Mesenchymal stem cell (in vitro differentiated cells and primary cell): ENCODE results near the gene ADGRG7.
A peak's percentile ranks its signal among the peaks of the same experiment; 100 is the strongest.

ENCODE experiments used
- DNase-seq: peaks from one replicate; pipeline ENCODE4 v3.0.0-alpha.2; 2013
- H2AFZ ChIP-seq: one replicate; pipeline ENCODE4 v1.6.1; 2013; ENCODE audit warnings: low read depth, mild to moderate bottlenecking, control low read depth, inconsistent platforms, low read length, moderate library complexity
- H2AK5ac ChIP-seq: 2 replicates; pipeline ENCODE4 v1.6.1; 2013; ENCODE audit warnings: low read length, moderate library complexity, mild to moderate bottlenecking, inconsistent platforms; ENCODE audit not compliant: severe bottlenecking
- H2BK120ac ChIP-seq: one replicate; pipeline ENCODE4 v1.6.1; 2013; ENCODE audit warnings: low read depth, mild to moderate bottlenecking, inconsistent platforms, low read length, moderate library complexity
- H2BK12ac ChIP-seq, 2 experiments: one replicate each; pipeline ENCODE4 v1.6.1; 2013; ENCODE audit warnings: inconsistent platforms in 2 of 2, low read length in 2 of 2, mild to moderate bottlenecking in 2 of 2, moderate library complexity in 2 of 2, control low read depth in 1 of 2
- H2BK15ac ChIP-seq: one replicate; pipeline ENCODE4 v1.6.1; 2013; ENCODE audit warnings: mild to moderate bottlenecking, low read depth, inconsistent platforms; ENCODE audit not compliant: poor library complexity, severe bottlenecking
- H2BK5ac ChIP-seq: 2 replicates; pipeline ENCODE4 v1.6.1; 2013; ENCODE audit warnings: low read depth, mild to moderate bottlenecking, low read length, control low read depth, inconsistent platforms; ENCODE audit not compliant: poor library complexity, severe bottlenecking
- H3K14ac ChIP-seq, 2 experiments: one replicate each; pipeline ENCODE4 v1.6.1; 2013; ENCODE audit warnings: inconsistent platforms in 2 of 2, low read length in 2 of 2, control low read depth in 1 of 2, mild to moderate bottlenecking in 1 of 2, moderate library complexity in 1 of 2
- H3K18ac ChIP-seq, 2 experiments: one replicate each; pipeline ENCODE4 v1.6.1; 2013; ENCODE audit warnings: inconsistent platforms in 2 of 2, low read length in 2 of 2, control low read depth in 1 of 2, low read depth in 1 of 2, mild to moderate bottlenecking in 1 of 2
- H3K23ac ChIP-seq, 2 experiments: one replicate each; pipeline ENCODE4 v1.6.1; 2013; ENCODE audit warnings: inconsistent platforms in 2 of 2, low read length in 2 of 2, mild to moderate bottlenecking in 2 of 2, moderate library complexity in 2 of 2, control low read depth in 1 of 2
- H3K27ac ChIP-seq: 2 replicates; pipeline ENCODE4 v1.5.1; 2013; ENCODE audit warnings: mild to moderate bottlenecking, moderate library complexity, low read length, control low read depth, inconsistent platforms; ENCODE audit not compliant: poor library complexity, severe bottlenecking
- H3K27me3 ChIP-seq, 2 experiments: 2 replicates each; pipeline versions ENCODE4 v1.6.1 to v1.7.0; 2013; ENCODE audit warnings: low read length in 2 of 2, mild to moderate bottlenecking in 2 of 2, moderate library complexity in 2 of 2, control low read depth in 1 of 2, inconsistent platforms in 1 of 2; ENCODE audit not compliant: control insufficient read depth in 1 of 2, insufficient read depth in 1 of 2
- H3K36me3 ChIP-seq, 2 experiments: 2 replicates each; pipeline versions ENCODE4 v1.6.1 to v1.7.0; 2013; ENCODE audit warnings: low read length in 2 of 2, control low read depth in 1 of 2, inconsistent platforms in 1 of 2, low read depth in 1 of 2, mild to moderate bottlenecking in 1 of 2; ENCODE audit not compliant: insufficient read depth in 2 of 2, control insufficient read depth in 1 of 2
- H3K4ac ChIP-seq, 2 experiments: one replicate each; pipeline ENCODE4 v1.6.1; 2013; ENCODE audit warnings: inconsistent platforms in 2 of 2, low read length in 2 of 2, mild to moderate bottlenecking in 2 of 2, moderate library complexity in 2 of 2, control low read depth in 1 of 2, low read depth in 1 of 2
- H3K4me1 ChIP-seq: 2 replicates; pipeline ENCODE4 v1.6.1; 2013; ENCODE audit warnings: low read depth, low read length, control low read depth; ENCODE audit not compliant: control insufficient read depth, insufficient read depth
- H3K4me2 ChIP-seq: 2 replicates; pipeline ENCODE4 v1.6.1; 2013; ENCODE audit warnings: low read length, mild to moderate bottlenecking, inconsistent platforms; ENCODE audit not compliant: poor library complexity, severe bottlenecking
- H3K4me3 ChIP-seq, 2 experiments: 2 replicates each; pipeline versions ENCODE4 v1.5.1 to v1.7.0; 2013; ENCODE audit warnings: low read length in 2 of 2, mild to moderate bottlenecking in 2 of 2, control low read depth in 1 of 2, low read depth in 1 of 2; ENCODE audit not compliant: insufficient read depth in 1 of 2
- H3K79me1 ChIP-seq: replicated peaks from 2 replicates; pipeline ENCODE4 v1.6.1; 2013; ENCODE audit warnings: mild to moderate bottlenecking, control low read depth, low read length, inconsistent platforms; ENCODE audit not compliant: poor library complexity, severe bottlenecking
- H3K9ac ChIP-seq: 2 replicates; pipeline ENCODE4 v1.7.0; 2013; ENCODE audit warnings: mild to moderate bottlenecking, low read length, moderate library complexity
- H3K9me3 ChIP-seq: 2 replicates; pipeline ENCODE4 v1.7.0; 2013; ENCODE audit warnings: mild to moderate bottlenecking, low read length; ENCODE audit not compliant: control insufficient read depth
- H4K8ac ChIP-seq: one replicate; pipeline ENCODE4 v1.6.1; 2013; ENCODE audit warnings: inconsistent platforms, mild to moderate bottlenecking, low read length, moderate library complexity
- H4K91ac ChIP-seq: one replicate; pipeline ENCODE4 v1.6.1; 2013; ENCODE audit warnings: mild to moderate bottlenecking, low read length, inconsistent platforms
- WGBS: methylation state at CpG from one replicate; pipeline ENCODE4 v1.1.7; 2013; ENCODE audit warnings: mixed read lengths; 5-methylcytosine and 5-hydroxymethylcytosine counted together

Gene ADGRG7

GRCh38 chr3:100717637-100718487 lies 108.5 kb downstream of the ADGRG7 start:
- H3K18ac ChIP-seq = no peak overlapping the region
- H3K79me1 ChIP-seq = peaks cover 6% of the 10 kb centered on the region
- H3K4me2 ChIP-seq = no peak overlapping the region
- 97% methylated on average over 3 of the region's 4 CpGs for WGBS
- H3K4me1 ChIP-seq = peaks cover 5% of the 10 kb centered on the region
- peak overlapping the region in 1 of 2 experiments; percentile 42 for H3K23ac ChIP-seq
- peaks cover 18 to 89% of the 10 kb centered on the region in 2 experiments for H3K36me3 ChIP-seq
- H2AFZ ChIP-seq = no peak overlapping the region
- no peak overlapping the region for H3K4ac ChIP-seq
- no peak overlapping the region for H3K27ac ChIP-seq
- H2BK15ac ChIP-seq = no peak overlapping the region
- no peak overlapping the region for H2BK120ac ChIP-seq
- no peak for DNase-seq
- no peaks in the 10 kb centered on the region for H3K9me3 ChIP-seq
- H3K14ac ChIP-seq = no peak overlapping the region
- H3K27me3 ChIP-seq = no peaks in the 10 kb centered on the region
- H3K4me3 ChIP-seq = no peak overlapping the region
- no peak overlapping the region for H4K91ac ChIP-seq
- no peak overlapping the region for H2BK12ac ChIP-seq
- H4K8ac ChIP-seq = no peak overlapping the region
- no peak overlapping the region for H3K9ac ChIP-seq
- no peak overlapping the region for H2BK5ac ChIP-seq
- H2AK5ac ChIP-seq = no peak overlapping the region

- H4K8ac ChIP-seq = no peak overlapping the region
- H3K27ac ChIP-seq = no peak overlapping the region
- H3K9ac ChIP-seq = peak overlapping the region; percentile 37
- H3K23ac ChIP-seq = no peak overlapping the region
- no peak overlapping the region for H3K4me2 ChIP-seq
- H2AK5ac ChIP-seq = no peak overlapping the region
- H2BK5ac ChIP-seq = no peak overlapping the region
- H3K36me3 ChIP-seq = peaks cover 14 to 93% of the 10 kb centered on the region in 2 experiments
- no peak overlapping the region for H3K14ac ChIP-seq
- no peak for DNase-seq
- no peak overlapping the region for H4K91ac ChIP-seq
- no peaks in the 10 kb centered on the region for H3K9me3 ChIP-seq
- no peak overlapping the region for H3K4me3 ChIP-seq
- H2BK120ac ChIP-seq = no peak overlapping the region
- WGBS = no CpG with 5 or more reads among the region's 1 CpG
- no peak overlapping the region for H2AFZ ChIP-seq
- peaks cover 6% of the 10 kb centered on the region for H3K79me1 ChIP-seq
- H3K4me1 ChIP-seq = peaks cover 5% of the 10 kb centered on the region
- H2BK12ac ChIP-seq = no peak overlapping the region
- no peak overlapping the region for H3K4ac ChIP-seq
- no peaks in the 10 kb centered on the region for H3K27me3 ChIP-seq
- H2BK15ac ChIP-seq = no peak overlapping the region
- no peak overlapping the region for H3K18ac ChIP-seq
These were observed 109.7 kb downstream of the ADGRG7 start for GRCh38 chr3:100719136-100719535.

- Histone ChIP-seq H3K79me1 (peaks cover 6% of the 10 kb centered on the region), H3K18ac (no peak overlapping the region), H2AFZ (no peak overlapping the region), H2BK5ac (no peak overlapping the region), H3K36me3 (peaks cover 15 to 90% of the 10 kb centered on the region in 2 experiments), H3K9ac (no peak overlapping the region), H2BK120ac (no peak overlapping the region), H4K8ac (no peak overlapping the region), H3K27ac (no peak overlapping the region), H3K4me3 (no peak overlapping the region), H3K9me3 (no peaks in the 10 kb centered on the region), H2BK15ac (no peak overlapping the region), H3K23ac (peak overlapping the region in 1 of 2 experiments; percentile 35), H4K91ac (no peak overlapping the region), H2BK12ac (no peak overlapping the region), H3K14ac (no peak overlapping the region), H3K4me2 (no peak overlapping the region), H3K27me3 (no peaks in the 10 kb centered on the region), H2AK5ac (no peak overlapping the region), H3K4me1 (peaks cover 5% of the 10 kb centered on the region), H3K4ac (no peak overlapping the region)
- DNase-seq = no peak
- WGBS = 80% methylated on average over 4 of the region's 5 CpGs
These were observed 111.0 kb downstream of the ADGRG7 start for GRCh38 chr3:100720426-100720825.

- Histone ChIP-seq H3K79me1 (peaks cover 6% of the 10 kb centered on the region), H2BK15ac (no peak overlapping the region), H3K4me2 (no peak overlapping the region), H3K4ac (no peak overlapping the region), H3K23ac (no peak overlapping the region), H3K9me3 (no peaks in the 10 kb centered on the region), H3K27me3 (no peaks in the 10 kb centered on the region), H3K36me3 (peaks cover 17 to 92% of the 10 kb centered on the region in 2 experiments), H3K4me3 (no peak overlapping the region), H3K9ac (no peak overlapping the region), H3K18ac (no peak overlapping the region), H3K14ac (no peak overlapping the region), H4K8ac (no peak overlapping the region), H2BK12ac (no peak overlapping the region), H3K4me1 (peaks cover 4% of the 10 kb centered on the region), H4K91ac (no peak overlapping the region), H2BK5ac (no peak overlapping the region), H2BK120ac (no peak overlapping the region), H2AFZ (no peak overlapping the region), H2AK5ac (no peak overlapping the region), H3K27ac (no peak overlapping the region)
- WGBS = over 99% methylated on average over 3 of the region's 3 CpGs
- no peak for DNase-seq
These were observed 116.6 kb downstream of the ADGRG7 start for GRCh38 chr3:100725935-100726513.
